Retina (tissue), 1 donor: ENCODE measurements around the gene MAP1LC3B2.

Source experiments
- DNase-seq: peaks from one replicate; pipeline ENCODE4 v3.0.0-alpha.2; 2016

Gene MAP1LC3B2

GRCh38 chr12:116597886-116598285, 38.7 kb downstream of the MAP1LC3B2 start:
- DNase-seq: no peak

- DNase-seq: no peak
These were observed 39.4 kb downstream of the MAP1LC3B2 start for GRCh38 chr12:116598311-116599284.

- DNase-seq: peak; percentile 67
These were observed 40.3 kb downstream of the MAP1LC3B2 start for GRCh38 chr12:116599285-116600136.

- no peak for DNase-seq
These were observed 42.1 kb downstream of the MAP1LC3B2 start for GRCh38 chr12:116600959-116601918.

GRCh38 chr12:116601933-116602810, 43.0 kb downstream of the MAP1LC3B2 start:
- DNase-seq: no peak

- DNase-seq: peak; percentile 32
These were observed 44.5 kb downstream of the MAP1LC3B2 start for GRCh38 chr12:116603546-116604177.

- DNase-seq: no peak
These were observed 45.2 kb downstream of the MAP1LC3B2 start for GRCh38 chr12:116604178-116604895.

GRCh38 chr12:116604951-116605641, 45.9 kb downstream of the MAP1LC3B2 start:
- DNase-seq: no peak

GRCh38 chr12:116606397-116606796, 47.2 kb downstream of the MAP1LC3B2 start:
- no peak for DNase-seq

- no peak for DNase-seq
These were observed 47.9 kb downstream of the MAP1LC3B2 start for GRCh38 chr12:116607039-116607438.

GRCh38 chr12:116609319-116610114, 50.3 kb downstream of the MAP1LC3B2 start:
- DNase-seq: no peak

GRCh38 chr12:116610971-116611541, 51.9 kb downstream of the MAP1LC3B2 start:
- DNase-seq: no peak

GRCh38 chr12:116612436-116612835, 53.3 kb downstream of the MAP1LC3B2 start:
- DNase-seq: no peak

GRCh38 chr12:116613256-116613655, 54.1 kb downstream of the MAP1LC3B2 start:
- no peak for DNase-seq

- DNase-seq: no peak
These were observed 55.2 kb downstream of the MAP1LC3B2 start for GRCh38 chr12:116614194-116614915.

- DNase-seq: peak; percentile 59
These were observed 56.1 kb downstream of the MAP1LC3B2 start for GRCh38 chr12:116615141-116615861.
